ENCODE measurements around the gene OPTC. TPM values are rescaled to one million over a fixed set of nuclear protein-coding genes. Genes with fewer than 3 reads are reported as not detected.
A peak's percentile ranks its signal among the peaks of the same experiment; 100 is the strongest.

Gene OPTC
- total RNA-seq, 1 experiment from 2014 or later = not detected

- H3K27ac ChIP-seq = no peak overlapping the region
- H3K9me3 ChIP-seq (replicated peaks) = no peaks in the 10 kb centered on the region
- no peak for DNase-seq
- H3K4me3 ChIP-seq = no peak overlapping the region
- H3K4me1 ChIP-seq = peaks cover 25% of the 10 kb centered on the region
- no peaks in the 10 kb centered on the region for H3K36me3 ChIP-seq
- H3K27me3 ChIP-seq = no peaks in the 10 kb centered on the region
These were observed 27.9 kb downstream of the OPTC start for GRCh38 chr1:203521812-203522211.

GRCh38 chr1:203522237-203522636, 28.3 kb downstream of the OPTC start:
- no peaks in the 10 kb centered on the region for H3K36me3 ChIP-seq
- H3K9me3 ChIP-seq (replicated peaks) = no peaks in the 10 kb centered on the region
- no peaks in the 10 kb centered on the region for H3K27me3 ChIP-seq
- H3K4me1 ChIP-seq = peaks cover 21% of the 10 kb centered on the region
- no peak overlapping the region for H3K4me3 ChIP-seq
- no peak overlapping the region for H3K27ac ChIP-seq
- DNase-seq = no peak

- H3K4me3 ChIP-seq = no peak overlapping the region
- no peaks in the 10 kb centered on the region for H3K9me3 ChIP-seq (replicated peaks)
- H3K36me3 ChIP-seq = no peaks in the 10 kb centered on the region
- H3K4me1 ChIP-seq = peaks cover 14% of the 10 kb centered on the region
- DNase-seq = no peak
- no peak overlapping the region for H3K27ac ChIP-seq
- no peaks in the 10 kb centered on the region for H3K27me3 ChIP-seq
These were observed 29.7 kb downstream of the OPTC start for GRCh38 chr1:203523667-203524066.

GRCh38 chr1:203524152-203524551, 30.2 kb downstream of the OPTC start:
- no peaks in the 10 kb centered on the region for H3K36me3 ChIP-seq
- peaks cover 14% of the 10 kb centered on the region for H3K4me1 ChIP-seq
- no peak overlapping the region for H3K4me3 ChIP-seq
- no peak for DNase-seq
- no peaks in the 10 kb centered on the region for H3K9me3 ChIP-seq (replicated peaks)
- no peak overlapping the region for H3K27ac ChIP-seq
- H3K27me3 ChIP-seq = no peaks in the 10 kb centered on the region

GRCh38 chr1:203524824-203525223, 30.9 kb downstream of the OPTC start:
- no peak for DNase-seq
- no peak overlapping the region for H3K27ac ChIP-seq
- no peak overlapping the region for H3K4me3 ChIP-seq
- H3K9me3 ChIP-seq (replicated peaks) = no peaks in the 10 kb centered on the region
- no peaks in the 10 kb centered on the region for H3K27me3 ChIP-seq
- H3K36me3 ChIP-seq = no peaks in the 10 kb centered on the region
- H3K4me1 ChIP-seq = peaks cover 14% of the 10 kb centered on the region

GRCh38 chr1:203525685-203526084, 31.7 kb downstream of the OPTC start:
- DNase-seq = no peak
- Histone ChIP-seq H3K27ac (no peak overlapping the region), H3K4me1 (peaks cover 10% of the 10 kb centered on the region), H3K36me3 (no peaks in the 10 kb centered on the region), H3K9me3 (replicated peaks) (no peaks in the 10 kb centered on the region), H3K4me3 (no peak overlapping the region), H3K27me3 (no peaks in the 10 kb centered on the region)

- Histone ChIP-seq H3K27ac (no peak overlapping the region), H3K4me3 (no peak overlapping the region), H3K9me3 (replicated peaks) (no peaks in the 10 kb centered on the region), H3K27me3 (no peaks in the 10 kb centered on the region), H3K36me3 (no peaks in the 10 kb centered on the region), H3K4me1 (peaks cover 7% of the 10 kb centered on the region; the same call in 1 of the 2 replicates)
- no peak for DNase-seq
These were observed 32.2 kb downstream of the OPTC start for GRCh38 chr1:203526130-203526529.

GRCh38 chr1:203526572-203526971, 32.6 kb downstream of the OPTC start:
- Histone ChIP-seq H3K27me3 (no peaks in the 10 kb centered on the region), H3K36me3 (no peaks in the 10 kb centered on the region), H3K27ac (no peak overlapping the region), H3K4me1 (peaks cover 7% of the 10 kb centered on the region; the same call in 1 of the 2 replicates), H3K9me3 (replicated peaks) (no peaks in the 10 kb centered on the region), H3K4me3 (no peak overlapping the region)
- peak in 1 of 2 experiments; percentile 61 for DNase-seq

GRCh38 chr1:203527013-203527412, 33.1 kb downstream of the OPTC start:
- Histone ChIP-seq H3K36me3 (no peaks in the 10 kb centered on the region), H3K4me3 (no peak overlapping the region), H3K27me3 (no peaks in the 10 kb centered on the region), H3K4me1 (peaks cover 7% of the 10 kb centered on the region; the same call in 1 of the 2 replicates), H3K27ac (no peak overlapping the region), H3K9me3 (replicated peaks) (no peaks in the 10 kb centered on the region)
- DNase-seq = no peak

- H3K36me3 ChIP-seq = no peaks in the 10 kb centered on the region
- no peak overlapping the region for H3K27ac ChIP-seq
- no peak overlapping the region for H3K4me3 ChIP-seq
- H3K9me3 ChIP-seq (replicated peaks) = no peaks in the 10 kb centered on the region
- peaks cover 7% of the 10 kb centered on the region; the same call in 1 of the 2 replicates for H3K4me1 ChIP-seq
- no peak for DNase-seq
- H3K27me3 ChIP-seq = no peaks in the 10 kb centered on the region
These were observed 34.1 kb downstream of the OPTC start for GRCh38 chr1:203528063-203528462.

- Histone ChIP-seq H3K9me3 (replicated peaks) (no peaks in the 10 kb centered on the region), H3K4me1 (peaks cover 7% of the 10 kb centered on the region; the same call in 1 of the 2 replicates), H3K27ac (no peak overlapping the region), H3K36me3 (no peaks in the 10 kb centered on the region), H3K4me3 (no peak overlapping the region), H3K27me3 (no peaks in the 10 kb centered on the region)
- DNase-seq = no peak
These were observed 35.3 kb downstream of the OPTC start for GRCh38 chr1:203528976-203529835.

GRCh38 chr1:203531063-203531462, 37.1 kb downstream of the OPTC start:
- H3K36me3 ChIP-seq = no peaks in the 10 kb centered on the region

GRCh38 chr1:203534012-203534411, 40.1 kb downstream of the OPTC start:
- Histone ChIP-seq H3K4me1 (no peaks in the 10 kb centered on the region), H3K4me3 (no peak overlapping the region), H3K27ac (no peak overlapping the region), H3K9me3 (replicated peaks) (no peaks in the 10 kb centered on the region), H3K27me3 (no peaks in the 10 kb centered on the region), H3K36me3 (no peaks in the 10 kb centered on the region)
- no peak for DNase-seq

More at GRCh38 chr1:203531063-203531462, 37.1 kb downstream of the OPTC start:
- DNase-seq = no peak
- Histone ChIP-seq H3K4me1 (no peaks in the 10 kb centered on the region), H3K4me3 (no peak overlapping the region), H3K27me3 (no peaks in the 10 kb centered on the region), H3K9me3 (replicated peaks) (no peaks in the 10 kb centered on the region), H3K27ac (no peak overlapping the region)

- H3K27ac ChIP-seq = no peak overlapping the region
- H3K4me3 ChIP-seq = no peak overlapping the region
- no peaks in the 10 kb centered on the region for H3K9me3 ChIP-seq (replicated peaks)
- no peaks in the 10 kb centered on the region for H3K36me3 ChIP-seq
- no peak for DNase-seq
- H3K4me1 ChIP-seq = no peaks in the 10 kb centered on the region
- no peaks in the 10 kb centered on the region for H3K27me3 ChIP-seq
These were observed 40.6 kb downstream of the OPTC start for GRCh38 chr1:203534526-203534925.

- DNase-seq = no peak
- Histone ChIP-seq H3K4me1 (no peaks in the 10 kb centered on the region), H3K9me3 (replicated peaks) (no peaks in the 10 kb centered on the region), H3K4me3 (no peak overlapping the region), H3K27ac (no peak overlapping the region), H3K36me3 (no peaks in the 10 kb centered on the region), H3K27me3 (no peaks in the 10 kb centered on the region)
These were observed 42.6 kb downstream of the OPTC start for GRCh38 chr1:203536575-203536974.

GRCh38 chr1:203536980-203537455, 43.1 kb downstream of the OPTC start:
- H3K4me1 ChIP-seq = no peaks in the 10 kb centered on the region
- no peak overlapping the region for H3K4me3 ChIP-seq
- no peak overlapping the region for H3K27ac ChIP-seq
- H3K36me3 ChIP-seq = no peaks in the 10 kb centered on the region
- H3K27me3 ChIP-seq = no peaks in the 10 kb centered on the region
- no peaks in the 10 kb centered on the region for H3K9me3 ChIP-seq (replicated peaks)
- DNase-seq = no peak
